ENCODE measurements around the gene XXYLT1.
A peak's percentile ranks its signal among the peaks of the same experiment; 100 is the strongest.
"Not testable (repeated sequence)": the region's sequence is repeated elsewhere in the genome, so short reads cannot be mapped to it uniquely, and the experiment has no call there.

The XXYLT1 gene

GRCh38 chr3:195270817-195271409 is at the start of gene XXYLT1:
TSS of gene XXYLT1 (minus strand) at chr3:195271159. CDS start at chr3:195271058, 101 bp downstream.
- DNase-seq (ENCODE audit: low read depth, low spot score), result peak; percentile 71

- DNase-seq (ENCODE audit: low read depth, low spot score), result no peak
Measured at GRCh38 chr3:195319060-195319459, 48.1 kb upstream of the XXYLT1 start.

GRCh38 chr3:195312714-195313113 is 41.8 kb upstream of the XXYLT1 start:
- no peak for DNase-seq (ENCODE audit: low read depth, low spot score)

- no peak for DNase-seq (ENCODE audit: low read depth, low spot score)
Measured at GRCh38 chr3:195307711-195308110, 36.8 kb upstream of the XXYLT1 start.

GRCh38 chr3:195306369-195306768 is 35.4 kb upstream of the XXYLT1 start:
- DNase-seq (ENCODE audit: low read depth, low spot score), result no peak

- no peak for DNase-seq (ENCODE audit: low read depth, low spot score)
Measured at GRCh38 chr3:195302431-195302830, 31.5 kb upstream of the XXYLT1 start.

GRCh38 chr3:195297446-195297845 is 26.5 kb upstream of the XXYLT1 start:
- DNase-seq (ENCODE audit: low read depth, low spot score), result no peak

GRCh38 chr3:195296662-195297061 is 25.7 kb upstream of the XXYLT1 start:
- no peak for DNase-seq (ENCODE audit: low read depth, low spot score)

- DNase-seq (ENCODE audit: low read depth, low spot score), result no peak
Measured at GRCh38 chr3:195291121-195291520, 20.2 kb upstream of the XXYLT1 start.

GRCh38 chr3:195290643-195291042 is 19.7 kb upstream of the XXYLT1 start:
- DNase-seq (ENCODE audit: low read depth, low spot score), result not testable (repeated sequence)

- DNase-seq (ENCODE audit: low read depth, low spot score), result no peak
Measured at GRCh38 chr3:195286115-195286872, 15.3 kb upstream of the XXYLT1 start.

GRCh38 chr3:195285372-195285771 is 14.4 kb upstream of the XXYLT1 start:
- no peak for DNase-seq (ENCODE audit: low read depth, low spot score)

- no peak for DNase-seq (ENCODE audit: low read depth, low spot score)
Measured at GRCh38 chr3:195284842-195285241, 13.9 kb upstream of the XXYLT1 start.

GRCh38 chr3:195282961-195283360 is 12.0 kb upstream of the XXYLT1 start:
- no peak for DNase-seq (ENCODE audit: low read depth, low spot score)

GRCh38 chr3:195274259-195274966 is 3.5 kb upstream of the XXYLT1 start:
- no peak for DNase-seq (ENCODE audit: low read depth, low spot score)

GRCh38 chr3:195271410-195272243 is 668 bp upstream of the XXYLT1 start:
- DNase-seq (ENCODE audit: low read depth, low spot score), result peak; percentile 69

- DNase-seq (ENCODE audit: low read depth, low spot score), result no peak
Measured at GRCh38 chr3:195270079-195270816, 711 bp downstream of the XXYLT1 start.

GRCh38 chr3:195269375-195270078 is 1.4 kb downstream of the XXYLT1 start:
- no peak for DNase-seq (ENCODE audit: low read depth, low spot score)

- DNase-seq (ENCODE audit: low read depth, low spot score), result no peak
Measured at GRCh38 chr3:195268576-195269309, 2.2 kb downstream of the XXYLT1 start.

- no peak for DNase-seq (ENCODE audit: low read depth, low spot score)
Measured at GRCh38 chr3:195267096-195267495, 3.9 kb downstream of the XXYLT1 start.

Data from smooth muscle cell of the brain vasculature (primary cell).